HG03469 (cell line): ENCODE data around the gene RNF207.

Source experiments
- ATAC-seq: cut with Tn5 transposase; IDR thresholded peaks from one replicate; pipeline ENCODE4 v1.9.1; 2021; ENCODE audit warnings: mild to moderate bottlenecking, moderate library complexity, moderate number of reproducible peaks; ENCODE audit not compliant: unreplicated experiment

Gene RNF207

GRCh38 chr1:6205849-6206519 is at the start of gene RNF207:
Gene RNF207 (plus strand): TSS chr1:6206119. CDS start chr1:6206536, 417 bp downstream.
- ATAC-seq = no peak

DNA sequence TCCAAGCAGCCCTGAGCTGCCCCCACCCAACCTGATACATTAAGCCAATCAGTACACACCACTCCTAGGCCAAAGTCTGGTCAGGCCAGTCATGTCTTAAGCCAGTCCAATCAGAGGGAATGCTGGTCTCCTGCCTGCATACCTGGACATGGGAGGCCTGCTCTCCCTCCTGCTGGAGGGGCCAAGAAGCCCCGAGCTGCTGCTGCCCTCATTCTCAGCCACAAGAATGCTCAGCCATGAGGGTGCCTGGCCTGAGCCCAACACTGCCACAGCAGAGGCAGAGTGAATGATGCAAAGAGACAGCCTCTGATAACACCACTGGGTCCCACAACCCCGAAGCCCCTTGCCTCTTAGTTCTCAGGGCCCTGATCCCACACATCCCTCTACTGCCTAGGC is 48.8 kb upstream of the RNF207 start:
- no peak for ATAC-seq

DNA sequence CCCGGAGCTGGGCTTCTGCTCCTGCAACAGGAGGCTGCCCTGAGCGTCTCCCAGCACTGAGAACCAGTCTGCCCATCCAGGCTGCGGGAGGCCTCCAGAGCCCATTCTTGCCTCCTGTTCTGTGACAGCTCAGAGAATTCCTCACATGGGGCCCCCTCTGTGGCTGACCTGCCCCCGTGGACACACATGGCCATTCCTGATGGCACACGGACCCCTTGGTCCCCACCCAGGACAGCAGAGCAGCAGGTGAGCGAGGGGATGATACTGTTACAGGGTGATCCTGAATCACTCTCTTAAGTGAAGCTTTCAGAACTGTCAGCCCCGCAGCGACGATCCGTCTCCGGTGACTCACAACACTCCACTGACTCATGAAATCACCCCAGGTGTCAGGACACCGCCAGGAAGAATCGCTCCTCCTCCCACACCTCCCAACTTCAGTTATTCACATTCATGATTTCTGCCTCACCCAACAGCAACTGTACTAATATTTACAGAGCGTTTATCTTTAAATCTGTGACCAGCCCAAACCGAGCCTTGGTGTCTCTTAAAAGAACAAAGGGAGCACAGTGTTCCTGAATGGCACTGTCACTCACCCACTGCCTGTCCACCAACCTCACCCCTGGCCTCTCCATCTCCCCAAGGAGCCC is 48.3 kb upstream of the RNF207 start:
- ATAC-seq = no peak

DNA sequence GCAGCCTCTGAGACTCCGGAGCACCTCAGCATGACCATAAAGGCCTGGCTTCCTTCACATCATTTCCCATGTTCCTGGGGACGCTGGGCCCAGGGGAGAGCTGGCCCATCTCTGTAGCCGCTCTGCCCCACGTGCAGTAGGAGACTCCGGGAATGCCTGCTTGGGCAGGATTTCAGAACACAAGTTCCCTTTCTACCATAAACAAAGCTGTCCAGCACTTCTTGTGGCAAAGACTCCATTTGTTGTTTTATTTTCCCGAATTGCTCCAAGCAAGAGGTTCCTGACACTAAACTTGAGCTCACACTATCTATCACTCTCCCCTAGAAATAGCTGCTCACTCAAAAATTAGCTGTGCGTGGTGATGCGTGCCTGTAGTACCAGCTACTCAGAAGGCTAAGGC is 47.7 kb upstream of the RNF207 start:
- no peak for ATAC-seq

DNA sequence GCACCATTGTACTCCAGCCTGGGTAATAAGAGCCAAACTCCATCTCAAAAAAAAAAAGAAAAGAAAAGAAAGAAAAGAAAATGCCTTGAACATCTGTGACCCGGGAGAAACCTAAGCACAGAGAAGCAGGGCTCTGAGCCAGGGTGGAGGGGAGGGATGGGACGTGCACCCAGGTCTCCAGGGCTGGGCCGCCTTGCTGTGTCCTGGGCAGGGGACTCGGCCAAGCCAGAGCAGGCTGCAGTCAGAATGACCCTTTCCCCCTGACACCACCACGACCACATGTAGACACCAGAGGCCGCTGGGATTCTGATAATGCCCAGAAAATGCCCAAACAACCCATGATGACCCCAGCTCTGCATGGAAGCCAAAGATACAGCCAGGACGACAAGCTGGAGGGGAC is 43.6 kb upstream of the RNF207 start:
- no peak for ATAC-seq

- no peak for ATAC-seq
These were observed 43.1 kb upstream of the RNF207 start for GRCh38 chr1:6162773-6163172.

- no peak for ATAC-seq
These were observed 42.5 kb upstream of the RNF207 start for GRCh38 chr1:6163191-6163972.

GRCh38 chr1:6163973-6164617 is 41.8 kb upstream of the RNF207 start:
- ATAC-seq = no peak

DNA sequence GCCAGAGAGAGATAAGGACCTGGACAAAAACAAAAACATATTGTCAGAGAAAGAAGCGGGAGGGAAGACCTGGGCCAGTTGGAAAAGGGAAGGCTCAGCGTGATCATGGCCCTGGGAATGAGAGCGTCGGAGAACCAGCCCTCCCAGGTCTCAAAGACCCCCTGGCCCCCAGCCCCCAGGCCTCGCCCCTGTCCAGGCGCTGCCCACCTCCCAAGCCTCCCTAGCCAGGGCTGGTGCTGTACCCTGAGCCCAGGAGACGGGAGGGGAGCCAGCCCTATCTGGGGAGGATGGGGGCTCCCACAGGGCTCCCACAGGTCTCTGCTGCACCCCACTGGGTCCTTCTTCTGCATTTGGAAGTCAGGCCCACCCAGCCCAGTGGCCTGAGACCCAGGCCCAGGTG is 40.9 kb upstream of the RNF207 start:
- no peak for ATAC-seq

GRCh38 chr1:6165441-6165985 is 40.4 kb upstream of the RNF207 start:
- no peak for ATAC-seq

- ATAC-seq = no peak
These were observed 39.7 kb upstream of the RNF207 start for GRCh38 chr1:6166221-6166620.

GRCh38 chr1:6166655-6167390 is 39.1 kb upstream of the RNF207 start:
- no peak for ATAC-seq

DNA sequence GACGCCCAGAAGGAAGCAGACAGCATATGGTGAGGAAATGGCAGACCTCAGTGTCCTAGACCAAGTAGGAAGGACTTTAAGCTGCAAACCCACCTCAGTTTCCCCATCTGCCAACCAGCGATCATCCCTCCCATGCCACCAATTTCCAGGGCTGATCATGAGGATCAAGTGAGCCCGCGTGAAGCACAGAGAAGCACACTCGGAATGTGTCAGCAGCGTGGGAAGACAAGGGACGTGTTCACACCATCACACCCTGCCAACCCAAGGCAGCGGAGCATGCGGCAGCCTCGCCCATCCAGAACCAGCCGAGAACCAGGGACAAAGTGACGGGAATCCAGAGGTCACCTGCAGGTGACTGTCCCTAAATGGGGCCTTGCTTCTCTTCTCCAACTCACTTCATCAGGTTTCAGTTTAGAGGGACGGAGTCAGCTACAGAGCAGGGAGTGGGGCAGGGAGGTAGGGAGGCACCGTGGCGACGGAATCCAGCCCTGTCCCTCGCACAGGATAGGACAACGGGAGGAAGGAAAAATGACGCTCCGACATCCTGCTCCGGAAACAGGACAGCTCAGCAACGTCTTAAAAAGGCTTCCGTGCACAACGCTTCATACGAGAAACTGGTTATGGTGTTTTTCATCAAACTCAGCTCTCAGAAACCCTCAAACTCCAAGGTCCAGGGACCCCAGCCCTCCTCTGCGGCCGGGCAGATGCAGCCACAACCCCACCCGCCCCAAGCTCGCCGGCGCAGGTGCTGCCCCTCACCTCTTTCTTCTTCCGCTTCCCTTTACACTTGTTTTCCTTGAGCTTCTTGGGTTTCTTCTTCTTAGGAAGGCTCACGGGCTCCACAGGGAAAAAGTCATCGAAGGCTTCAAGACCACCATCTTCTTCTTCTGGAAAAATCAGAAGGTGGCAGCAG is 38.3 kb upstream of the RNF207 start:
- ATAC-seq = no peak

GRCh38 chr1:6168947-6169586 is 36.9 kb upstream of the RNF207 start:
- no peak for ATAC-seq

DNA sequence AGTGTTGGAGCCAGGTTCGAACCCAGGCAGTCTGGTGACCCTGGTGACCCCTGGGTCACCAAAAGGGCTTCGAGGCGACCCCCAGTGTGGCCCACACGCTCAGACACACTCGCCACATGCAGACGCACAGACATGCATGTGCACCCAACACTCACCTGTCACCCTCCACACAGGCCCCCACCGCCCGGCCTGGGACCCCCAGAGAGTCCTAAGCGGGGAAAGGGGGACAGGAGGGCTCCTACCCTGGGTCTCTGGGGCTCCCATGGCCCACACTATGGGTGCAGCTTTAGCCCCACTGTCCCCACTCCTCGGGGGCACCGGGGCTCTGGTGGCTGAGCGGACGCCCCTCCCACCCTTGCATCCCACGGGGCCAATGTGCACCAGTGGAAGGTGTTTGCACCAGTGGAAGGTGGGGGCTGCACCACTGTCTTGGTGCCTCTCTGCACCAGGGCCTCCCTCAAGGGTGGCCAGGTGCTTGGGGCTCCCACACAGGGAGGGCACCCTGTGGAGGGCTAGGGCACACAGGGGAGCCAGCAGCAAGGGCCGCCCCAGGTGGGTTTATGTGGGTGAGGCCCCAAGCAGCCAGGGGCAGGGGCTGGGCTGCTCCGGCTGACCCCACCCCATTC is 35.7 kb upstream of the RNF207 start:
- no peak for ATAC-seq

- no peak for ATAC-seq
These were observed 35.1 kb upstream of the RNF207 start for GRCh38 chr1:6170742-6171201.

DNA sequence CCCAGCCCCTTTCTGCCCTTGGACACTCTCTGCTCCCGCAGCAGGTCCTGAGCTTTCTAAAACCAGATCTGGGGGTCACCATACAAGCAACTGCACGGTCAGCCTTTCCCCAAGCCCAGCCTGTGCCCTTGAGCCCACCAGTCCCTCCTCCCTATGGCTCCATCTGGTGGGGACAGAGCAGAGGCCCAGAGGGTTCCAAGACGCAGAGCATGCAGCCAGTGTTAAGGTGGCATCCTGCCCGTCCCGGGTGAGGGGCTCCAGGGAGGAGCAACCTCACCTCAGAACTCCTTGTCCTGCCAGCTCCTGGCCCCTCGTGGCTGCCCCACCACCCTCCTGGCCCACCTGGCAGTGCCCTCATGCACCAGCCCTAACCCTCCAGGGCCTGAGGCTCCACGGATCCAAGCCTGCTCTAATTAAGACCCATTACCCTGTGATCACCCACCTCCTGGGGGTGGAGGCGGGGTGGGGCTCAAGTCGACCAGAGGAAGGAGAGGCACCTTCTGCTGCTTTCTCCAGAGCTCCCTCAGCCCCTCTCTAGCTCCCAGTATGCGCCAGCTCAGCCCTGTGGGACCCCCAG is 34.3 kb upstream of the RNF207 start:
- ATAC-seq = no peak

GRCh38 chr1:6172549-6172948 is 33.4 kb upstream of the RNF207 start:
- ATAC-seq = no peak
